ENCODE results near the gene WRAP53.
"Not testable (repeated sequence)": the region's sequence is repeated elsewhere in the genome, so short reads cannot be mapped to it uniquely, and the experiment has no call there.

Gene WRAP53

DNA sequence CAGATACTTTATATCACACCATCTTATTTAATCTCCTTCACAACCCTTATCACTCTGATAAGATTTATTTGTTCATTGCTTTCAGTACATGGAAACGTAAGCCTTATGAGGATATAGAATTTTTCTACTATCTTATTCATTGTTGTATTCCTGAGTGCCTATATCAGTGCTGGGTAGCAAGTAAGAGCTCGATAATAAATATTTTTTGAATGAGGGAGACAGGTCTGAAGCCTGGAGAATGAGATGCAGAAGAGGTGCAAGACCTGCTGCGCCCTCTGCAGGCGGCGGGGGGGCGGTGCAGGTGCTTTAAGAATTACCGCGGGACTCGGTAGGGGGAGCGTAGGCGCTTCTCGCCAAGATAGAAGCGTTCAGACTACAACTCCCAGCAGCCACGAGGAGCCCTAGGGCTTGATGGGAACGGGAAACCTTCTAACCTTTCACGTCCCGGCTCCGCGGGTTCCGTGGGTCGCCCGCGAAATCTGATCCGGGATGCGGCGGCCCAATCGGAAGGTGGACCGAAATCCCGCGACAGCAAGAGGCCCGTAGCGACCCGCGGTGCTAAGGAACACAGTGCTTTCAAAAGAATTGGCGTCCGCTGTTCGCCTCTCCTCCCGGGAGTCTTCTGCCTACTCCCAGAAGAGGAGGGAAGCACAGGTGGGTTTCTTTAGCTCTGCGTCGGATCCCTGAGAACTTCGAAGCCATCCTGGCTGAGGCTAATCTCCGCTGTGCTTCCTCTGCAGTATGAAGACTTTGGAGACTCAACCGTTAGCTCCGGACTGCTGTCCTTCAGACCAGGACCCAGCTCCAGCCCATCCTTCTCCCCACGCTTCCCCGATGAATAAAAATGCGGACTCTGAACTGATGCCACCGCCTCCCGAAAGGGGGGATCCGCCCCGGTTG lies at the start of gene WRAP53:
TSS of gene WRAP53 (plus strand) at position 570 of the 900 bp plus-strand sequence. CDS start at position 742, 172 bp downstream.
- DNase-seq, result peak; percentile 79

DNA sequence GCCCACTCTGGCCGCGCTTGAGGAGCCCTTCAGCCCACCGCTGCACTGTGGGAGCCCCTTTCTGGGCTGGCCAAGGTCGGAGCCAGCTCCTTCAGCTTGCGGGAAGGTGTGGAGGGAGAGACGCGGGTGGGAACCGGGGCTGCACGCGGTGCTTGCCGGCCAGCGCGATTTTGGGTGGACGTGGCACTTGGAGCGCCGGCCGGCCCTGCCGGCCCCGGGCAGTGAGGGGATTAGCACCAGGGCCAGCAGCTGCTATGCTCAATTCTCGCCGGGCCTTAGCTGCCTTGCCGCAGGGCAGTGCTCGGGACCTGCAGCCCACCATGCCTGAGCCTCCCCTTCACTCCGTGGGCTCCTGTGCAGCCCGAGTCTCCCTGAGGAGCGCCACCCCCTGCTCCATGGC lies 47.5 kb upstream of the WRAP53 start:
- no peak for DNase-seq

DNA sequence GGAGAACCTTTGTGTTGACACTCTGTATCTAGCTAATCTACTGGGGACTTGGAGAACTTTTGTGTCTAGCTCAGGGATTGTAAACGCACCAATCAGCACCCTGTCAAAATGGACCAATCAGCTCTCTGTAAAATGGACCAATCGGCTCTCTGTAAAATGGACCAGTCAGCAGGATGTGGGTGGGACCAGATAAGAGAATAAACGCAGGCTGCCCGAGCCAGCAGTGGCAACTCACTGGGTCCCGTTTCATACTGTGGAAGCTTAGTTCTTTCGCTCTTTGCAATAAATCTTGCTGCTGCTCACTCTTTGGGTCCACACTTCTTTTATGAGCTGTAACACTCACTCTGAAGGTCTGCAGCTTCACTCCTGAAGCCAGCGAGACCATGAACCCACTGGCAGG lies 46.6 kb upstream of the WRAP53 start:
- not testable (repeated sequence) for DNase-seq

DNA sequence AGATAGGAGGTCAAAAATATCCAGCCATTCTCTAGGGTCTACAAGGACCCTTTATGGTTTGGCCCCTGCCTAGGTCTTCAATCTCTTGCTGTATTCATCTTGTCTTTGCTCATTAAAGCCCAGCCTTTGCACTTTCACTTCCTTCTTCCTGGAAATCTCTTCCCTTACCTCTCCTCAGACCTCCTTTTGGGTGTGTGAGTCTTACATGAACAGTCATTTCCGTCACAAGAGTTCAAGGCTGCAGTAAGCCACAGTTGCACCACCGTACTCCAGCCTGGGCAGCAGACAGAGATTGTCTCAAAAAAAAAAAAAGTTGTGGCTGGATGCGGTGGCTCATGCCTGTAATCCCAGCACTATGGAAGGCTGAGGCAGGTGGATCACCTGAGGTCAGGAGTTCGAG lies 43.5 kb upstream of the WRAP53 start:
- no peak for DNase-seq

DNA sequence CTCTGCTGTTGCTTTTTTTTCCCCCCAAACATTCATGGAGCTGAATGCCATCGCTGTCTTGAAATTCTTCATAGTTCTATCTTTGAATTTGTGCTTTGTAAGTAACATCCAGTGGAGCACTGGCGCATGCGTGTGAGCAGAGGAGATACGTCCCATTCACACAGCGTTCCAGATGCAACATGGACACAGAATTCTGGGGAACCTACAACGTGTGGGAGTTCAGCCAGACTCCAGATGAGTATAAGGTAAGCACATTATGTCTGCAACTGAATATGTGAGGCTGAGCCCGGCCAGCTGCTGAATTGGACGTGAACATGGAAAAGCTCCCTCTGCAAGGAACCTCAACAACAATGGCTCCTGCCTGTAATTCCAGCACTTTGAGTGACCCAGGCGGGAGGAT lies 41.8 kb upstream of the WRAP53 start:
- DNase-seq, result no peak

DNA sequence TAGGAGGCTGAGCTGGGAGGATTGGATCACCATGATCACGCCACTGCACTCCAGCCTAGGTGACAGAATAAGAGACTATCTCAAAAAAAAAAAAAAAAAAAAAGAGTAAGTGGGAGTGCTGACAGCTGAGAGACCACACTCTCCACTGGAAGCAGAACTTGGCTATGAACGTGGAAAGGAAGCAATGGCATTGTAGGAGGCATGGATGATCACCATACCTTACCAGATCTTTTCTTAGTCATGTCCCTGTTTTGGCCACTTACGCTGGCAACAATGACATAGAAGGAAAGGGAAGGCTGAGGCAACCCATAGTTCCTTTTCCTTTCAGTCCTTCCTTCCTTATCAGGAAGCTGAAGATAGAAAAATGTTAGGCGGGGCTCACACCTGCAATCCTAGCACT lies 41.3 kb upstream of the WRAP53 start:
- DNase-seq, result no peak

DNA sequence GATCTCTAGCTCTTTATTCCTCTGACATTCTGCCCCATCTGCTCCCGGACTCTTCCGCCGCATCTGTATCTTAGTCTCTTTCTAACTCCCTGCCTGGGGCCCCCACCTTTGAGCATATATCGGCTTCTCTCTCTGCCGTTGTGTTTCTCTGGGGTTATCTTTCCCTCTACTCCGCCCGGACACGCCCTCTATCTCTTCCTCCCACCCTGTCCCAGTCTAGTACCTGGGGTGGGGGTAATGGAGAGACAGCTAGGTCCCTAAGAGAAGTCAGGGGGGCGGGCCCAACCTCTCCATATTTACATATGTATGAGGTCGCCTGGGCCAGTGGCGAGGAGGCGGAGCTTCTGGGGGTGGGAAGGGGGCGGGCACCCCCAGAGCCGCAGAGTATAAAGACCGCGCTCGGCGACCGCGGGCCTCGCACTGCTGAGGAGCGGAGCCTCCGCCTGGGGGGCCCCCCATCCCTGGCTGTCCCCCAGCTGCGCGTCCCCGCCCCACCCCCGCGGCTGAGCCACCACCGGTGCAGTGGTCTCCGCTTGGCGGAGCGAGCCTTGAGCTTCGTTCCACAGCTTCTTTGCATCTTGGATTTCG lies 37.7 kb upstream of the WRAP53 start, which contains the start of gene ATP1B2:
TSS of gene ATP1B2 (plus strand) at position 418 of the 588 bp plus-strand sequence. CDS start 593 bp downstream, outside the sequence.
- no peak for DNase-seq

DNA sequence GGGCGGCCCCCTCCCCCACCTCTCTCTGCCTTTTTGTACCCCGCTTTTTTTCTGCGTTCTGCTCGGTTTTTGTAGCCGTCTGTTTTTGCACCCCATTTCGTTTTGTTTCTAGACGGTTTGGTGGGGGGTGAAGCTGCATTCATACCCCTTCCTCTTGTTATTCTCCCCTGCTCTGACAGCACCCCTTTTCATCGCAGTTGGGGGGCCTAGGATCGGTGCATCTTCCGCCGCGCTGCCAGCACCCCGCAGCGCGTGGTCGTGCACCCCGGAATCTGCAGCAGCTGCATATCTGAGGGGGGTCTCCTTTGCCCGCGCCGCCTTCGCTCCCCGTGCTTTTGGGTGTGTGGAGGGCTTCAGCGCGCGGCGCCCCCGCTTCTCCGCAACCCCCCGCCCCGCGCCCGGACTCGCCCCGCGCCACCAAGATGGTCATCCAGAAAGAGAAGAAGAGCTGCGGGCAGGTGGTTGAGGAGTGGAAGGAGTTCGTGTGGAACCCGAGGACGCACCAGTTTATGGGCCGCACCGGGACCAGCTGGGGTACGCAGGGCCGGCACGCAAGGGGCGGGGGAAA lies 37.1 kb upstream of the WRAP53 start:
- DNase-seq, result no peak

DNA sequence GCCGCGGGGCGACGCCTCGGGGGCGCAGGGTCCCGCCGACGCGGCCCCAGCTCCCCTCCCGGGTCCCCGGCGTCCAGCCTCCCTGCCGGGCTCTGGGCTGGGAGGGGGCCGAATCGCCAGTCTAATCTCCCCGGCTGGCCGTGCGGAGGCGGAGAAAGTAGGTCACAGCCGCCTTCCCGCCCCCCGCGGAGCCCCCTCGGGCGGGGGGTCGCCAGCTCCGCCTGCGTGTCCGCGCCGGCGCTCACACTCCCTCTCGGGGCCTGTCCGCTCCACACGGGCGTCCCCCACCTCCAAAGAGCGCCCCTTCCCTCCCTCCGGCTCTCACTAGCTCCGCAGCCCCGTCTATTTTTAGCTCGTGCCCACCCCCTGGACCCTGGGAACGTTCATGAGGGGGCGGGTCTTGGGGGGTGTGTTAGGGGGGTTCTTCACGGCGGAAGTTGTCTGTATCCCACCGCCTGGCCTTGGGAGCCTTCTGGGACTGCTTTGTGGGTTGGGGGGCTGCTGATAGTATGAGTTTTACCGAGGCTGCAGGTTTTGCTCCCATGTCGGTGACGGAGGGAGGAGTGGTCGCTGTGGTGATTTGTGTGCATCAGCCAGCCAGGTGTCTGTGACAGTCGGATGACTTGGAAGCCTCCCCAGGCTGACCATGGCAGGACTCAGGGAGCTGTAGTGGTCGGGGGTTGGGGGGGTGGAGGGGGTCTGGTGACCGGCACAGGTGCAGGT lies 36.5 kb upstream of the WRAP53 start:
- DNase-seq, result no peak

DNA sequence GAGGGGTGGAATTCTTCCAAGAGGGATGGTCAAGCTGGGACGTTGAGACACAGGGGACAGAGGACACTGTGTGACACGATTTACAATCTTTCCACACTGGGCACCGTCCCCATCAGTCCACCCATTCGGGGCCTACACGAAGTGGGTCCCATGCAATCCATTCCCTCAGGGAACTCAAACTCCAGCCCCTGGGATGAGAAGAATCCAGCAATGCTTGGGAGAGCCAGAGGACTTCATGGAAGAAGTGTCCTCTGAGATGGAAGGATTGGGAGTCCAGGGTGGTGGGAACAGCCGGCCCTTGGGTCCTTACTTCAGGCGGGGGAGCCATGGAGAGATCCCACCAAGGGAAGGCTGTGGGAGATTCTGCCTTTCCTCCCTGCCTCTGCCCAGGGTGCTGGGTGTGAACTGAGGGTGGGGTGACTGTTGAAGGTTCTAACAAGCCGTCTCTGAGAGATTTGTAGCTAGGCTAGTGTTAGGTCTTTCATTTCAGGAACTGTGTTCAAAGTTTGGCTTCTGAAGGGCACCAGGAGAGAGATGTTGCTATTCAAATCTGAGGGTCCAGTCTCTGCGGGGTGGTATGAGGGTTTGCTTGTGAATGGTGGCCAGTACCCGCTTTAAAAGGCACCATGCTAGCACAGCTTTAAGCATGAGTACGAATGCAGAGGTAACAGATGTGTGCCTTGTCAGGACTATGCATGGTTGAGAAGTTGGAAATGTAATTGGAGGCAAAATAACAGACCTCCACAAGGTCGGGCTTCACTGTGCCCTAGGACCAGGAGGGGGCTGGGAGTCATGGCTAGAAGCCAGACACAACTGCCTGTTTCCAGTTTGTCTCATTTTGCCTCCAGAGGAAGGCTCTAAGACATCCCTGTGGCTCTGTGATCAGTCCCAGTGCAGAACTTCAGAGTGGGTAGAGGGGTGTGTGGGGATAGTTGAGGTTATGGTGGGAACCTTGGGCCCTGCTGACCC lies 35.6 kb upstream of the WRAP53 start:
- DNase-seq, result no peak

DNA sequence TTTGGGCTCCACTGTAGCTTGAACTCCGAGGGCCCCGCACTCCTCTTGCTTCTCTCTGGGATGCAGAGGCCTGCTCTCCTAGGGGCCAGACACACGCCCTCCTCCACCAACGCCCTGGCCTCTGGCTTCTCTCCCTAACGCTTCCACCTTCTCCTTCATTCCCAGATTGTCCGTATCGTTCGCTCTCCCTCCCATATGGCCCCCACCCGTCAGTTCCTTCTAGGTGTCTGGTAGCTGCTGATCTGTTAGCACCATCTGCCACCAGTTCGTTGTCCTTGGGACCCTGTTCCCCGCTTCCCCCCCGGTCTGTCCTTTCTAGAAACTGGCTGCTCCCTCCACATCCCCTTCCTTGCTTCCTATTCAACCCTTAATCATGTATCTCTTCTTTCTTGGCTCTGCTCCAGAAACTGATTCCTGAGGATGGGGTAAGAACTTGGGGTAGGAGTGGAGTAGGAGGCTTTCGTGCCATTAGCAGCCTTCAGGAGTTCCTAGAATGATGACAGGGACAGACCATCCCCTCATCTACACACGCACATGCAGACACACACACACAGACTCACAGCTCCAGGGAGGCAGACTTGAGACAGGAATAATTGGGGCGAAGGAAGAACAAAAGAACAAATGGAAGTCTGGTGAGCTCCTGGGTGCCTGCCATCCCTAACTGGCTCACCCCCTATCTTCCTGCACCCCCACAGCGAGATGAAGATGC lies 33.3 kb upstream of the WRAP53 start:
- DNase-seq, result no peak

DNA sequence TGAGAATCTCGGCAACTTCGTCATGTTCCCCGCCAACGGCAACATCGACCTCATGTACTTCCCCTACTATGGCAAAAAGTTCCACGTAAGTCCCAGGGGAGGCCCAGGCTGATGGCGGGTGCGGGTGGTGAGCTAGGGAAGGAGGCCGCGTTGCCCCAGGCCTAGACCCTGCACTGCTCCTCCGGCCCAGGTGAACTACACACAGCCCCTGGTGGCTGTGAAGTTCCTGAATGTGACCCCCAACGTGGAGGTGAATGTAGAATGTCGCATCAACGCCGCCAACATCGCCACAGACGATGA lies 32.8 kb upstream of the WRAP53 start:
- no peak for DNase-seq

DNA sequence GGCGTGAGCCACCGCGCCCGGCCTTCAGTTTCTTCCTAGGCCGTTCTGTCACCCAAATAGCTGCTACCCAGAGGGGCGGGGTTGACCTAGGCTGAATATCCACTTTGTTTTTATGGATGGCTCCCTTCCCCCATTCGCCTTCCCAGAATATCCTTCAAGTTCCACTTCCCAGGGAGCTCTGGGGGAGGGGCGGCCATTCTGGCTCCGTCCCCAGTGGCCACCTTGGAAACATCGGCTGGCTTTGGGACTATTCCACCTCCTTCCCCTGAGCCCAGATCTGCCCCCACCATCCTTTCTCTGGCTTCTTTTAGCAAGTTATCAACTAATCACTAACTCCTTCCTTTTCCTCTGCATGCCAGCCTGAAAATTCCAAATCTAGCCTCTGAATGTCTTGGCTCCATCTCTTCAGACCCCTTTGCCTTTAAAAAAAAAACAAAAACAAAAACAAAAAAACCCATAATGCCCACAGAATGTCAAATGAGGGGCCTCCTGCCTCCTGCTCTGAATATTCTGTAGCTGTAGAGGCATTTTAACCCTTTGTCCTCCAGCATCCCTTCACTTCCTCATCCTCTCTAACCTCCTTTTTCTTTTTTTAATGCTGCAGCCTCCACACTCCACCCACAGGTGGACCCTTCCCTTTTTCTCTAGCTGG lies 31.2 kb upstream of the WRAP53 start:
- no peak for DNase-seq

DNA sequence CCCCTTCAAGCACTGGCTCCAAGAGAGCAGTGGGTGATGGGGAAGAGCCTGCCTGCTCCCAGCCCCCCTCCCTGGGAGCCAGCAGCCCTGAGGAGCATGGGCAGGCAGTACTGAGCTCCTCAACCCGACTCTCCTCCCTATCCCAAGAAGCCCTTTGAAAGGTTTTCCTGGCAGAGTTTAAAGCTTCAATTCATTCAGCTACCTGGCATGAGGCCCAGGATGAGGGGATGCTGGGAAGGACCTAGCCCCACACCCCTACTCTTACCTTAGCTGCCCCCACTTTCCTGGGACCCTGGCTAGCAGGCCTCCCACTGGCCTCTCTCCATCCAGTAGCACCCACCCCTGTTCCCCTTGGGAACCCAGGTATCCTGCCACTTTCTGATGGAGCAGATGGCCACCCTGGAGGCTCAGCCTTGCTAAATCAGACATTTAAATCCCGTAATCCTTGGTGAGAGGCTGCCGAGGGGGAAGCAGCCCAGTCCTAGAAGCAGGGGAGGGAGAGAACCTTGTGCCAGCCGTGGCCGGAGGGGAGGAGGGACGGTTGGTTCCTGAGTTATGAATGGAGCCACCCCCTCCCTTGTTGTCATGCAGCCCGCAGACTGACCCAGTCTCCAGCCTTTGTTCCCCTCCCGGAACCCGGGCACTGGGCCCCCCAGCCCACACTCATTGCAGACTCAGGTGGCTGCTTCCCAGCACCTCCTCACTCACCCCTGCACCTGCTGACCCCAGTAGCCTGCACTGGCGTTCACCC lies 20.4 kb upstream of the WRAP53 start:
- DNase-seq, result no peak

DNA sequence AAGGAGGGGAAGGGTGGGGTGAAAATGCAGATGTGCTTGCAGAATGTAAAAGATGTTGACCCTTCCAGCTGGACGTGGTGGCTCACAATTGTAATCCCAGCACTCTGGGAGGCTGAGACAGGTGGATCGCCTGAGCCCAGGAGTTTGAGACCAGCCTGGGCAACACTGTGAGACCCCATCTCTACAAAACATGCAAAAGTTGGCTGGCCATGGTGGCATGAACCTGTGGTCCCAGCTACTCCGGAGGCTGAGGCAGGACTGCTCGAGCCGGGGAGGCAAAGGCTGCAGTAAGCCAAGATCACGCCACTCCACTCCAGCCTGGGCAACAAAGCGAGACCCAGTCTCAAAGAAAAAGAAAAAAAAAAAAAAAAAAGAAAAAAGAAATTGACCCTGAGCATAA lies 19.8 kb upstream of the WRAP53 start:
- DNase-seq, result no peak

DNA sequence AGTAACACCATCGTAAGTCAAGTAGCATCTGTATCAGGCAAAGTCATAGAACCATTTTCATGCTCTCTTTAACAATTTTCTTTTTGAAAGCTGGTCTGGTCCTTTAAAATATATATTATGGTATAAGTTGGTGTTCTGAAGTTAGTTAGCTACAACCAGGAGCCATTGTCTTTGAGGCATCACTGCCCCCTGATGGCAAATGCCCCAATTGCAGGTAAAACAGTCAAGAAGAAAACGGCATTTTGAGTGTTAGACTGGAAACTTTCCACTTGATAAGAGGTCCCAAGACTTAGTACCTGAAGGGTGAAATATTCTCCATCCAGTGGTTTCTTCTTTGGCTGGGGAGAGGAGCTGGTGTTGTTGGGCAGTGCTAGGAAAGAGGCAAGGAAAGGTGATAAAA lies 15.0 kb upstream of the WRAP53 start:
- DNase-seq, result no peak

DNA sequence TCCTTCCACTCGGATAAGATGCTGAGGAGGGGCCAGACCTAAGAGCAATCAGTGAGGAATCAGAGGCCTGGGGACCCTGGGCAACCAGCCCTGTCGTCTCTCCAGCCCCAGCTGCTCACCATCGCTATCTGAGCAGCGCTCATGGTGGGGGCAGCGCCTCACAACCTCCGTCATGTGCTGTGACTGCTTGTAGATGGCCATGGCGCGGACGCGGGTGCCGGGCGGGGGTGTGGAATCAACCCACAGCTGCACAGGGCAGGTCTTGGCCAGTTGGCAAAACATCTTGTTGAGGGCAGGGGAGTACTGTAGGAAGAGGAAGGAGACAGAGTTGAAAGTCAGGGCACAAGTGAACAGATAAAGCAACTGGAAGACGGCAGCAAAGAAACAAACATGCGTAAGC lies 13.3 kb upstream of the WRAP53 start:
- no peak for DNase-seq

DNA sequence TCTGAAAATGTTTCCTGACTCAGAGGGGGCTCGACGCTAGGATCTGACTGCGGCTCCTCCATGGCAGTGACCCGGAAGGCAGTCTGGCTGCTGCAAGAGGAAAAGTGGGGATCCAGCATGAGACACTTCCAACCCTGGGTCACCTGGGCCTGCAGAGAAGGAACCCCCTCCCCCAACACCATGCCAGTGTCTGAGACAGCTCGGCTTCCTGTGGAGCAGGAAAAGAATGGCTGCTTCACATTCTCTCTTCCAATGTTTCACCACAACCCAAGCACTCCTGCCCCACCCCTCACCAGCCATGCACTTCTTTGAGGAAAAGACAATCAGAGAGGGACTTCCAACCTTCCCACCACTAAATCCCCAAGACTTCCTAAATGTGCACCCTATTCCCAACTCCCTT lies 11.7 kb upstream of the WRAP53 start:
- no peak for DNase-seq

DNA sequence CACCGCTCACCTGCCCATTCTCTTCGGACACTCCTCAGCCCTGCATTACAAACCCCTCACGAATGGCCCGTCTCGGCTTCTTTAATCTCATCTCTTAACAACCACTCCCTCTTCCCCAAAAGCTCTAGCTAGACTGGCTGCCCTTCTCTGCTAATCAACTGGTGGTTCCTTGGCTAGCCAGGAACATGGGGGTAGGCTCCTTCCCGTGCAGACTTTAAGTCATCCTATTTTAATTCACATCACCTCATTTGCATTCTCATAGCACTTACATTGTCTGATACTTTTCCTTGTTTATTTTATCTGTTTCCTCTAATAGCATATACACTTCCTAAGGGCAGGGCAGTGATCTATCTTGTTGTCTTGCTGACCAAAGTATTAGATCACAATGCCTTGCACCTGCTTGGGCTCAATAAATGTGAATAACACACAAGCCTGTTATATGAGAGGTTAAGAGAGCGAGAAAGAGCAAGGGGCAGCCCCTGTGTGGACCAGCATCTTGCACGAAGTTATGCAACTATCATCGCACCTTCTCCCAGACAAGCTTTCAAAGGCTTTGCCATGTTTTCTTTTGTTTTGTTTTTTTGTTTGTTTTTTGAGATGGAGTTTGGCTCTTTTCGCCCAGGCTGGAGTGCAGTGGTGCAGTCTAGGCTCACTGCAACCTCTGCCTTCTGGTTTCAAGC lies 10.7 kb upstream of the WRAP53 start:
- DNase-seq, result no peak
